22Rv1 (cell line): ENCODE data around the gene WDR27.
"Not testable (repeated sequence)": the region's sequence is repeated elsewhere in the genome, so short reads cannot be mapped to it uniquely, and the experiment has no call there.

ENCODE experiments used
- H3K27ac ChIP-seq: fragments of 450-650 bp; 2 replicates; pipeline ENCODE4 v1.5.1; 2017
- CTCF ChIP-seq: fragments of 450-650 bp; IDR thresholded peaks from 2 replicates; pipeline ENCODE4 v1.5.1; 2017; ENCODE audit warnings: mild to moderate bottlenecking
- ZFX ChIP-seq: fragments of 450-650 bp; IDR thresholded peaks from 2 replicates; pipeline ENCODE4 v1.6.1; 2017; ENCODE audit warnings: antibody characterized with exemption, borderline replicate concordance

The WDR27 gene

GRCh38 chr6:169617562-169617961 is 84.3 kb downstream of the WDR27 start:
- TF ChIP-seq CTCF = no peak
- TF ChIP-seq ZFX = no peak
- H3K27ac ChIP-seq = no peak overlapping the region

GRCh38 chr6:169608609-169609008 is 93.2 kb downstream of the WDR27 start:
- not testable (repeated sequence) for H3K27ac ChIP-seq

GRCh38 chr6:169604076-169604475 is 97.8 kb downstream of the WDR27 start:
- TF ChIP-seq CTCF (no peak), ZFX (no peak)
- no peak overlapping the region for H3K27ac ChIP-seq

- not testable (repeated sequence) for H3K27ac ChIP-seq
Measured at GRCh38 chr6:169601129-169601528, 100.7 kb downstream of the WDR27 start.

GRCh38 chr6:169592558-169592957 is 109.3 kb downstream of the WDR27 start:
- no peak for TF ChIP-seq ZFX
- TF ChIP-seq CTCF = no peak
- no peak overlapping the region for H3K27ac ChIP-seq

GRCh38 chr6:169591616-169592015 is 110.2 kb downstream of the WDR27 start:
- no peak overlapping the region for H3K27ac ChIP-seq
- no peak for TF ChIP-seq CTCF
- no peak for TF ChIP-seq ZFX

GRCh38 chr6:169590376-169590939 is 111.4 kb downstream of the WDR27 start:
- H3K27ac ChIP-seq = no peak overlapping the region
- no peak for TF ChIP-seq ZFX
- no peak for TF ChIP-seq CTCF

- no peak for TF ChIP-seq ZFX
- no peak for TF ChIP-seq CTCF
- no peak overlapping the region for H3K27ac ChIP-seq
Measured at GRCh38 chr6:169589699-169590257, 112.1 kb downstream of the WDR27 start.
